K562 (cell line): ENCODE results near the gene POLR1A. TPM values are rescaled to one million over a fixed set of nuclear protein-coding genes. Genes with fewer than 3 reads are reported as not detected.

Source experiments
- ATAC-seq: fragments of 200-7000 bp; cut with Tn5 transposase; 3 replicates; pipeline ENCODE4 v1.9.1; 2020; ENCODE audit warnings: moderate library complexity
- BruUV-seq: library from RNA; stranded (reverse); fragments of 400-500 nt; replicated peaks from 2 replicates; lab custom pipeline; 2021; lab: Mats Ljungman, UMichigan
- CTCF ChIA-PET: fragments of 300-600 bp; formaldehyde crosslinking; extraction: SDS; loops from one replicate; lab custom pipeline; 2021; ENCODE audit warnings: low intra/inter-chr PET ratio; lab: Yijun Ruan, JAX
- POLR2A ChIA-PET: fragments of 300-600, 350-650 bp; sonication (Branson Sonifier 250); formaldehyde crosslinking; extraction: SDS; loops from one replicate; lab custom pipeline; 2021; ENCODE audit warnings: antibody characterized with exemption, inconsistent platforms; lab: Yijun Ruan, JAX
- DNase-seq, 4 experiments: peaks; one replicate each; pipeline versions ENCODE4 v3.0.0 to v3.0.0-alpha.2; 2011 to 2018; ENCODE audit warnings: low spot score in 3 of 4, mixed read lengths in 3 of 4; ENCODE audit errors: extremely low read depth in 1 of 4
- FAIRE-seq: peaks from 2 replicates; lab custom pipeline; 2011; peaks lifted over from hg19 to GRCh38; lab: Jason Lieb, UNC
- H2AFZ ChIP-seq: 2 replicates; pipeline ENCODE4 v1.6.0; 2011; ENCODE audit warnings: low read depth, low read length, control low read depth, inconsistent platforms
- H3K27ac ChIP-seq: fragments of 200-600 bp; 3 replicates; pipeline ENCODE4 v1.8.0; 2011; ENCODE audit warnings: low read depth, mild to moderate bottlenecking, control low read depth, inconsistent platforms, low read length, moderate library complexity, mixed read lengths; ENCODE audit errors: extremely low read depth
- H3K27me3 ChIP-seq, 2 experiments: fragments of 300-600 bp in 1 of 2; 2 replicates in 1 of 2; 3 replicates in 1 of 2; pipeline versions ENCODE4 v1.6.0 to v1.8.0; 2011; ENCODE audit warnings: inconsistent platforms in 2 of 2, low read length in 2 of 2, mild to moderate bottlenecking in 1 of 2, mixed read lengths in 1 of 2, moderate library complexity in 1 of 2; ENCODE audit not compliant: control insufficient read depth in 2 of 2, insufficient read depth in 2 of 2
- H3K36me3 ChIP-seq: fragments of 300-600 bp; 3 replicates; pipeline ENCODE4 v1.8.0; 2011; ENCODE audit warnings: mild to moderate bottlenecking, low read length, inconsistent platforms; ENCODE audit not compliant: control insufficient read depth, insufficient read depth
- H3K4me1 ChIP-seq, 2 experiments: fragments of 200-600 bp in 1 of 2; replicated peaks in 1 of 2; 2 replicates in 1 of 2; 3 replicates in 1 of 2; pipeline versions ENCODE4 v1.5.1 to v1.8.0; 2011; ENCODE audit warnings: inconsistent platforms in 2 of 2, low read length in 2 of 2, mild to moderate bottlenecking in 1 of 2, mixed read lengths in 1 of 2, moderate library complexity in 1 of 2; ENCODE audit not compliant: control insufficient read depth in 2 of 2, insufficient read depth in 2 of 2
- H3K4me2 ChIP-seq: 2 replicates; pipeline ENCODE4 v1.6.1; 2011; ENCODE audit warnings: low read length, control low read depth, inconsistent platforms, mixed read lengths; ENCODE audit not compliant: insufficient read depth
- H3K4me3 ChIP-seq: fragments of 200-600 bp; sonication (generic), shearing (Covaris generic); 2 replicates; pipeline ENCODE4 v1.5.1; 2016; ENCODE audit warnings: control low read depth, inconsistent platforms
- H3K79me2 ChIP-seq: fragments of 200-600 bp; 3 replicates; pipeline ENCODE4 v1.8.0; 2011; ENCODE audit warnings: low read length, inconsistent platforms; ENCODE audit not compliant: control insufficient read depth, insufficient read depth
- H3K9ac ChIP-seq, 2 experiments: 2 replicates each; pipeline versions ENCODE4 v1.6.0 to v1.6.1; 2011; ENCODE audit warnings: low read depth in 2 of 2, low read length in 2 of 2, control low read depth in 1 of 2, inconsistent platforms in 1 of 2, mild to moderate bottlenecking in 1 of 2, mixed read lengths in 1 of 2; ENCODE audit not compliant: insufficient read depth in 1 of 2
- H3K9me1 ChIP-seq: one replicate; pipeline ENCODE4 v1.6.0; 2011; ENCODE audit warnings: inconsistent platforms, mild to moderate bottlenecking, low read length, moderate library complexity; ENCODE audit not compliant: control insufficient read depth, insufficient read depth
- H3K9me3 ChIP-seq: replicated peaks from 2 replicates; pipeline ENCODE4 v1.5.1; 2011; ENCODE audit warnings: low read depth, low read length, inconsistent platforms; ENCODE audit not compliant: control insufficient read depth, insufficient read depth
- H4K20me1 ChIP-seq: replicated peaks from 2 replicates; pipeline ENCODE4 v1.6.1; 2011; ENCODE audit warnings: low read length, inconsistent platforms, mixed read lengths; ENCODE audit not compliant: control insufficient read depth, insufficient read depth
- HMG20A ChIP-seq: fragments of 450-650 bp; formaldehyde crosslinking; conservative IDR thresholded peaks from 2 replicates; pipeline ENCODE4 v1.4.0; 2020; ENCODE audit warnings: mild to moderate bottlenecking, mixed read lengths
- POLR2G ChIP-seq: fragments of 200-400 bp; formaldehyde crosslinking; IDR thresholded peaks from 2 replicates; pipeline ENCODE4 v1.6.1; 2017; ENCODE audit warnings: low read depth, mild to moderate bottlenecking, antibody characterized with exemption, low read length, moderate library complexity
- WGBS: fragments of 100-300 bp; shearing (Covaris generic); methylation state at CpG from one replicate; pipeline ENCODE4 v1.1.6; 2016; ENCODE audit warnings: low coverage, mixed read lengths; ENCODE audit not compliant: insufficient coverage; ENCODE audit errors: missing lambda C conversion rate; 5-methylcytosine and 5-hydroxymethylcytosine counted together
- in situ Hi-C: fragments of 300-500 bp; cut with MboI; formaldehyde crosslinking; loops from 4 replicates; pipeline ENCODE4 v1.15.0; 2018; ENCODE audit warnings: inconsistent platforms, mixed read lengths
- intact Hi-C: fragments of 100-400 bp; cut with micrococcal nuclease; formaldehyde crosslinking; loops from 2 replicates; pipeline ENCODE4 v1.14.2; 2022
- polyA plus RNA-seq, 8 experiments: library from polyadenylated mRNA; depleted of rRNA in 4 of 8; stranded (reverse) in 5 of 8; unstranded in 3 of 8; fragments of >200 nt; fragmentation: Nextera tagmentation in 2 of 8; fragmentation: Illumina TruSeq in 1 of 8; extraction: Ambion mirVana in 2 of 8; extraction: Trizol in 1 of 8; gene quantifications; 2 replicates each; pipeline versions ENCODE4 v1.2.1 to v1.2.3, GENCODE V29; 2011 to 2014; ENCODE audit warnings: inconsistent platforms in 1 of 8, missing spikeins in 1 of 8
- total RNA-seq, 7 experiments: library from RNA; depleted of rRNA in 6 of 7; stranded (reverse); fragments of >200 nt in 6 of 7; fragmentation: Illumina TruSeq in 2 of 7; extraction: Trizol in 2 of 7; gene quantifications; 2 replicates each; pipeline versions ENCODE4 v1.2.1 to v1.2.3, GENCODE V29; 2011 to 2021; ENCODE audit warnings: low replicate concordance in 1 of 7

POLR1A gene
- total and polyA plus RNA-seq, 9 of the 15 experiments (the other 6 are each of a cell fraction or from before 2014, with no cell fraction given) = 3.0 to 72.1 (median 21.8) TPM

DNA sequence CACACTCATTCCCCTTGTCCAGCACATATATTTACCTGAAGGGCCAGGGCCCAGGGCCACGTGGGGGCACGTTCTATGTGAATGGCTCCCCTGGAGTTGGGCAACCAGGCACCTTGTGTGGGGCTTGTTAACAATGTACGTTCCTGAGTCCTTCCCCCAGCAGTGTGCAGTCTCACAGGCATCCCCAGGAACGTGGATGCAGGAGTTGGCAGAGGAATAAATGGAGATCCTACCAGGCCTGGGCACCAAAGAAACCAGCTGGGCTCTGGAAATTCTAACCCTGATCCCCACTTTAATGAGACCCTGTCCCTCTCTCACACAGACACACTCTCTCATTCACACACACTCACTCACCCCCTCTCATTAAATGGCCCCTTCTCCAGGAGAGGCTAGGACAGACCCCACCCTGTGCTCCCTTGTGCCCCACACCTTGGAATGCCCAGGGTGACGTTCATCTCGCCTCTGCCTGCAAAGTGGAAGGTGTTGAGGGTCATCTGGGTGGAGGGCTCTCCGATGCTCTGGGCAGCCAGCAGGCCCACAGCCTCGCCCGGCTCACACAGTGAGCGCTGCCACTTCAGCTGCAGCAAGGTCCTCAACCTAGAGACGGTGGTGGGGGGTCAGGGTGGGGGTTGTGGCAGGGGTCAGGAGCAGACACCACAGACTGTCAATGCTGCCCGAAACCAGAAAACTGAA is 65.6 kb downstream of the POLR1A start:
- no peaks in the 10 kb centered on the region for H3K9me1 ChIP-seq
- H3K4me1 ChIP-seq = peaks cover 0 to 8% of the 10 kb centered on the region in 2 experiments; a peak in 3 of 5 replicates
- H3K4me3 ChIP-seq = no peak overlapping the region
- no peak overlapping the region for H3K4me2 ChIP-seq
- no TSS peak for BruUV-seq
- intact Hi-C loops (no loop called here), in situ Hi-C loops (no loop called here)
- H2AFZ ChIP-seq = no peak overlapping the region
- peaks cover 100% of the 10 kb centered on the region; the same call in 2 of the 3 replicates for H3K36me3 ChIP-seq
- no peaks in the 10 kb centered on the region for H4K20me1 ChIP-seq
- no peak overlapping the region for H3K27ac ChIP-seq
- TF ChIP-seq POLR2G = 0 out of 2 replicates have a peak, but pooled peaks have one; percentile 30
- no peak for TF ChIP-seq HMG20A
- no peak for DNase-seq
- ChIA-PET CTCF (no interaction called here), POLR2A (interaction anchor here (0.6 kb wide), 1 partner anchor 11 kb away, joined by 3 read pairs; no protein-coding TSS in a partner anchor)
- no peak for FAIRE-seq
- 96% methylated on average over 12 of the region's 12 CpGs for WGBS
- no peaks in the 10 kb centered on the region for H3K79me2 ChIP-seq
- no peaks in the 10 kb centered on the region for H3K9me3 ChIP-seq
- no peaks in the 10 kb centered on the region for H3K27me3 ChIP-seq
- no peak for ATAC-seq
- no peak overlapping the region for H3K9ac ChIP-seq

DNA sequence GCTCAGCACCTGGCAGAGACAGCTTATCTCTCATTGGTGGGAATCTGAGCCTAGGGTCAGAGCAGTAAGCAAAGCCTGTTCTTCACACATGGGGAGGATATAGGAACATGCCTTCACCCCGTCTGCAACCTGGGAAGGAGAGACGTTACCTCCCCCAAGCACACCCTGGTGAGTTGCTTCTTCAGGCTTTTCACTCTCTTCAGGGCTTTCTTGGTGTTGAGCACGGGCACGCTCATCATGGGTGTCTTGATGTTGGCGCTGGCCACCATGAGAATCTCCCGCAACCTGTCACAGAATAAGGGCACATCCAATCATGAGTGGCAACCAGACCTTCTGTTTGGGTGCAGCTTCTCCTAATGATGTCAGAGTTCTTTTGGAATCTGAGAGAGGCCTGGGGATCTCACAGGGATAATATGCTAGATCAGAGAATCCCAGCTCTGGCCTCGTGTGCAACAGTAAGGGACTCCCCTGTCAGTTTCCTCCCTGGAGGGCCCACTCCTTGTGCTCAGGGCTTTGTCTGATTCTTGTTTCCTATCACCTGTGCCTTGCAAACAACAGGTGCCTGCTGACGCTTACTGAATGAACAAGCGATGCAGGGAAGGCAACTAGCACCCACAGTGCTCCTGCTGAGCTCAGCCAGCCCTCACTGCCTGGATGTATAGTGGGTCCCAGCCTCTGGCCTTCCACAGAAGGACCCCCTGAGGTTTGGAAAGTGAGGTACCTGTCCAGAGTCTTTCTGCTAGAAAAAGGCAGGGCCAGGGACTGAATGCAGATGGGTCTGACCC is 66.3 kb downstream of the POLR1A start:
- H3K27me3 ChIP-seq = no peaks in the 10 kb centered on the region
- DNase-seq (no peak), ATAC-seq (no peak), FAIRE-seq (no peak)
- peaks cover 100% of the 10 kb centered on the region; the same call in 2 of the 3 replicates for H3K36me3 ChIP-seq
- H3K4me2 ChIP-seq = no peak overlapping the region
- H3K9me1 ChIP-seq = no peaks in the 10 kb centered on the region
- H2AFZ ChIP-seq = no peak overlapping the region
- H3K27ac ChIP-seq = no peak overlapping the region
- no peaks in the 10 kb centered on the region for H4K20me1 ChIP-seq
- H3K9ac ChIP-seq = no peak overlapping the region
- intact Hi-C loops = no loop called here
- in situ Hi-C loops = no loop called here
- WGBS = 90% methylated on average over 9 of the region's 9 CpGs
- H3K79me2 ChIP-seq = no peaks in the 10 kb centered on the region
- H3K9me3 ChIP-seq = no peaks in the 10 kb centered on the region
- POLR2A ChIA-PET = interaction anchor here (0.6 to 1.1 kb wide), 2 partner anchors 9 to 19 kb away, joined by 4 read pairs; no protein-coding TSS in a partner anchor
- H3K4me3 ChIP-seq = no peak overlapping the region
- BruUV-seq = no TSS peak
- H3K4me1 ChIP-seq = peaks cover 0 to 8% of the 10 kb centered on the region in 2 experiments; a peak in 3 of 5 replicates
- CTCF ChIA-PET = no interaction called here
